IMR-90 (cell line): ENCODE data around the gene FAU.

Source experiments
- RAD21 ChIP-seq: IDR thresholded peaks from 2 replicates; pipeline ENCODE4 v1.6.1; 2012; ENCODE audit warnings: low read length, improper control_type of control experiment
- TF ChIP-seq, protein P1 (sequence below): conservative IDR thresholded peaks from 2 replicates; pipeline ENCODE4 v1.5.1; 2012; ENCODE audit warnings: mild to moderate bottlenecking, low read depth, low read length, improper control_type of control experiment

DNA sequence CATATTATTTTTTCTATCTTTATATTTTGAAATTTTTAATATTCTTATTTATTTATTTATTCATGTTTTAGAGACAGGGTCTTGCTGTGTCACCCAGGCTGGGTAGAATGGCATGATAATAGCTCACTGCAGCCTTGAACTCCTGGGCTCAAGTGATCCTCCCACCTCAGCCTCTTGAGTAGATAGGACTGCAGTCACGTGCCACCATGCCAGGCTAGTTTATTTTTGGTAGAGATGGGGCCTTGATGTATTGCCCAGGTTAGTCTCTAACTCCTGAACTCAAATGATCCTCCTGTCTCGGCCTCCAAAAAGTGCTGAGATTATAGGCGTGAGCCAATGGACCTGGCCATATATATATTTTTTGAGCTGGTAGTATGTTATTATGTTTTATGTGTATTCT is 45.7 kb upstream of the FAU start:
- no peak for TF ChIP-seq RAD21
- TF ChIP-seq, protein P1, sequence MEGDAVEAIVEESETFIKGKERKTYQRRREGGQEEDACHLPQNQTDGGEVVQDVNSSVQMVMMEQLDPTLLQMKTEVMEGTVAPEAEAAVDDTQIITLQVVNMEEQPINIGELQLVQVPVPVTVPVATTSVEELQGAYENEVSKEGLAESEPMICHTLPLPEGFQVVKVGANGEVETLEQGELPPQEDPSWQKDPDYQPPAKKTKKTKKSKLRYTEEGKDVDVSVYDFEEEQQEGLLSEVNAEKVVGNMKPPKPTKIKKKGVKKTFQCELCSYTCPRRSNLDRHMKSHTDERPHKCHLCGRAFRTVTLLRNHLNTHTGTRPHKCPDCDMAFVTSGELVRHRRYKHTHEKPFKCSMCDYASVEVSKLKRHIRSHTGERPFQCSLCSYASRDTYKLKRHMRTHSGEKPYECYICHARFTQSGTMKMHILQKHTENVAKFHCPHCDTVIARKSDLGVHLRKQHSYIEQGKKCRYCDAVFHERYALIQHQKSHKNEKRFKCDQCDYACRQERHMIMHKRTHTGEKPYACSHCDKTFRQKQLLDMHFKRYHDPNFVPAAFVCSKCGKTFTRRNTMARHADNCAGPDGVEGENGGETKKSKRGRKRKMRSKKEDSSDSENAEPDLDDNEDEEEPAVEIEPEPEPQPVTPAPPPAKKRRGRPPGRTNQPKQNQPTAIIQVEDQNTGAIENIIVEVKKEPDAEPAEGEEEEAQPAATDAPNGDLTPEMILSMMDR: no peak
